ENCODE results near the gene YIF1A. TPM values are rescaled to one million over a fixed set of nuclear protein-coding genes. Genes with fewer than 3 reads are reported as not detected.
"Not testable (repeated sequence)": the region's sequence is repeated elsewhere in the genome, so short reads cannot be mapped to it uniquely, and the experiment has no call there.

Gene YIF1A
- total RNA-seq, 1 donor from 2014 or later = 48.7 TPM

DNA sequence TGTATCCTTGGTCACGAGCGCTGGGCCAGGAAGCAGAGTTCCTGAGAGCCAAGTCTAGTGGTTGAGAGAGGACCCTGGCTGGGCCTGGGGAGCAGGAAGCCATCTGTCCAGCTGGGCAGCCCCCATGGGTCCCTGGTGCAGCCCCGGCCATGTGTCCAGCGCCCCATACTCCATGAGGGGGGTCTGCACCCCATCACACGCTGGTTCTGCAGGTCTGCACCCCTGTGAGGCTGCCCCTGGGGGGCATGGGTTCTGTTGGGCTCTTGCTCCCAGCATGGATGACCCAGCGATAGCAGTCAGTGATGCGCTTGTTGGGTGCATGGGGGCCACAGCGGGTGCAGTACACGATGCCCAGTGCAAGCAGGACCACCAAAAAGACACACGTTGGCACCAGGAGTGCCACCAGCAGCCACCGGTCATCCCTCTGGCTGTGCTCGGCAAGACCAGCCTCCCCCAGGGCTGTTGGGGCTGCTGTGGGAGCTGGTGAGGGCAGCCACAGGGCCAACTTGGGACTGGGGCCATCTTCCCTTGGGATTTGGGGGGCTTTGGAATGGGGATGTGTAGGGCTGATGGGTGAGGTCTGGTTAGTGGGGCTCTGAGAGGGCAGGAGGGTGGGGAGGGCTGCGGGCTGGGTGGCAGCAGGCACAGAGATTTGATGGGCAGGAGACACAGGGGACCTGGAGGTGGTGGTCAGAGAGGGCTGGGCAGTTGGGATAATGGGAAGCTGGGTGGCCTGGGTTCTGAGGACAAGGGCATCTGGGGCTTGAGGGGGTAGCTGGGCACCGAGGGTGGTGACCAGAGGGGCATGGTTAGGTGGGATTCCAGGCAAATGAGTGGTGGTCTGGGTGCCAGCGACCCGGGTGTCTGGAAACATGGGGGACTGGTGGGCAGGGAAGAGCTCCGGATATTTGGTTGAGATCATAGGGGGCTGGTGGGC is 25.9 kb upstream of the YIF1A start:
- intact Hi-C loops (cut with DNase I) = loop anchor here (5.0 kb wide), 1 partner anchor 32 kb away; the partner anchor contains the start of genes B4GAT1 and BRMS1
- DNase-seq (ENCODE audit: missing footprints) = peak; percentile 35
- ATAC-seq = no peak

DNA sequence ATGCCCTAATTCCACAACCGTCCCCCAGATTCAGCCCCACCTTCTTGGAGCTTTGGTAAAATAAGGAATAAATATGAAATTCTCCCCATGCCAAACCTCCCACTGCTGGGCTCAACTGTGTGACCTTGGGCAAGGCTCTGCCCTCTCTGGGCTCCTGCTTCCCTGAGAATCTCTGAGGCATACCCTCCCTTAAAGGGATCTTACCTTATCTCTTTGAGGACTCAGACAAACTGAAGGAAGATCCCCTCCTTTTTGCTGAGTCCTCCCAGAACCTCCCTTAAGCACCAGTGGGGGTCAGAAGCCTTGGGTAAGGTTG is 25.2 kb upstream of the YIF1A start:
- ATAC-seq (no peak), DNase-seq (ENCODE audit: missing footprints) (no peak)
- intact Hi-C loops (cut with DNase I) = loop anchor here (5.0 kb wide), 1 partner anchor 33 kb away; the partner anchor contains the start of genes B4GAT1 and BRMS1

DNA sequence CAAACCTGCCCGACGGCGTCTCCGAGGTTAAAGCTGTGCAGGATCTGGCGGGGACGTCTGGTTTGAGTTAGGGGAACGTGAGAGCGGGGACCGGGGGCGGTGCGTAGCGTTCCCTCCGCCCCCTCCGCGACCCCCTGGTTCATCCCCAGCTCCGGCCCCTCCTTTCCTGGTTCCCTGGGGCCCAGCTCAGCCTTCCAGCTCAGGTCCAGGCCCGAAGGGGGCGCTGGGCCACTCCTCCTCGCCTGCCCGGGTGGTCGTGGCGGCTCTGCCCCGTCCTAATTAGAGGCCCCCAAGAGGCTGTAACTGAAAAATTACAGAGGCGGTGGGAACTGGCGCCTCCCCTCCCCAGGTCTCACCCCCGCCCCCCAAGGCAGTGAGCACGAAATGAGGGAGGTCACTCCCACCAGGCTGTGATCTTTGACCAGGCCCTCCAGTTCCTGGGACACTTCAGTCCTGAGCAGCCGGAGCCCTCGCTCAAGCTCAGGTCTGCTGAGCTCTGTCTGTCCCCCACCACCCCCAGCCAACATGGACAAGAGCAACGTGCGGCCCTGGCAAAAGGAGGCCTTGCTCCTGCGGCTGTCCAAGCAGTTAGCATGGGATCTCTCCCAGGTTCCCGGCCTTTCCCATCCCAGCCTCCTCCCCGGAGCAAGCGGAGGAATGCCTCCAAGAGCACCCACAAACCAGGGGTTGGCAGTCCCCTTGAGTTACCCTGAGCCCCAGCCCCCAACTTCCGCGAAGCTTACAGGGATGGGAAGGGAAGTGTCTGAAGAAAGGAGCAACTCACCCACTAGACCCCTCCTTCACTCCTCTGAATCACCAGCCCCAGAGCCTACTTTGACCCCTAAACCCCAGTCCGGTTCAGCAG is 24.6 kb upstream of the YIF1A start:
- DNase-seq (ENCODE audit: missing footprints) (peak; percentile 76), ATAC-seq (no peak)
- intact Hi-C loops (cut with DNase I) = loop anchor here (5.0 kb wide), 1 partner anchor 34 kb away; the partner anchor contains the start of genes B4GAT1 and BRMS1

- DNase-seq (ENCODE audit: missing footprints) (peak; percentile 100), ATAC-seq (peak; percentile 90)
- intact Hi-C loops (cut with DNase I) = loop anchor here (1.0 to 5.0 kb wide), 3 partner anchors 16 to 77 kb away; partner anchors contain the start of genes B4GAT1 and BRMS1
Measured at GRCh38 chr11:66312549-66313320, 23.8 kb upstream of the YIF1A start.

DNA sequence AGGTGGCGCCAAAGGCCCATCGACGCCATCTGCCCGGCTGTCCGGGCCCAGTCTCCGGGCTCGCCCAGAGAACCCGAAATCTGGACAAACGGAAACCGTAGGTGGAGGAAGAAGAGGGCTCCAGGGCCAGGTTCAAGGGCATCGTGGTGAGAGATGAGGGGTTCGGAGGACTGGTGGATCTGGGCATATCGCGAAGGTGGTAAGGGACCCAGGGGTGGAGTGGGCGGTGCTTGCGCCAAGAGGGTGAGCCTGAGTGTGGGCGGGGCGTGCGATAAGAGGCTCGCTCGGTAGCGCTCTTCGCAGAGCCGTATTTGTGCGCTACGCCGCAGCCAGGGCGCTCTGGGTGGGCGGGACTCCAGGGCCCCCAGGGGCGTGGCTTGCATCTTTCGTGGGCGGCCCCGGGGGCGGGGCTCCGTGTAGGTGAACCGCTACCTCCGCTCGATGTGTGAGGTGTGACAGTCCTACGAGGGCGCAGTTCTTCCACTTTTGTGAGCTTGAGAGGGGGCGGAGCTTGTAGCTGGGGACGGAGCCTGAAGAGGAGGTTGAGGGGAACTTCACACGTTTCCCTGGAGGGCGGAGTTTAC is 23.1 kb upstream of the YIF1A start:
- intact Hi-C loops (cut with DNase I) = loop anchor here (1.0 to 5.0 kb wide), 3 partner anchors 16 to 77 kb away; partner anchors contain the start of genes B4GAT1 and BRMS1
- peak; percentile 80 for ATAC-seq

DNA sequence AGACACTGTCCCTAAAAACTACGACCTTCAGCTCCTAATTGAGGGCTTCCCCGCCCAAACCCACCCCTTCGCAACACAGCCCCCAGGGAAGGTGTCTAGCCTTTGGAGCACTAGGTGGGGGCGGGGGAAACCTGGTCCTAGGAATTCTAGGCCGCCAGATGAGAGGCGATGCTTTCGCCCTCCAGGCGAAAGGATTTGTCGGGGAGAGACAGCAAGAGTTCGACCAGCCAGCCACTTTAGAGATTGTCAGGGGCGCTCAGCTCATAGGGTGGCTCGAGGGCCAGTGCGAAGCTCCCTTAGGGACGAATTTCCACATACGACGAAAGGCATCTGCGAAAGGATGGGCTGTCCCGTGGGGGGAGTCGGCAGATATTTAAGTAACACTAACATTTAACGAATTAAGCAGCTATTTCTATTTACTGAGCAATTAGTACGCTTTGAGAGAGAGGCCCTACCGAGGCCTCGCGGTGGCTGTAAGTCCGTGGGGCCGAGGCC is 22.6 kb upstream of the YIF1A start:
- DNase-seq (ENCODE audit: missing footprints) = no peak
- ATAC-seq = no peak
- intact Hi-C loops (cut with DNase I) = loop anchor here (5.0 kb wide), 1 partner anchor 36 kb away; the partner anchor contains the start of genes B4GAT1 and BRMS1

More for the DNA sequence above, 23.1 kb upstream of the YIF1A start:
- peak; percentile 95 for DNase-seq (ENCODE audit: missing footprints)

GRCh38 chr11:66310803-66311440 is 22.0 kb upstream of the YIF1A start:
- not testable (repeated sequence) for ATAC-seq; DNase-seq (ENCODE audit: missing footprints)
- intact Hi-C loops (cut with DNase I) = loop anchor here (5.0 kb wide), 1 partner anchor 36 kb away; the partner anchor contains the start of genes B4GAT1 and BRMS1

DNA sequence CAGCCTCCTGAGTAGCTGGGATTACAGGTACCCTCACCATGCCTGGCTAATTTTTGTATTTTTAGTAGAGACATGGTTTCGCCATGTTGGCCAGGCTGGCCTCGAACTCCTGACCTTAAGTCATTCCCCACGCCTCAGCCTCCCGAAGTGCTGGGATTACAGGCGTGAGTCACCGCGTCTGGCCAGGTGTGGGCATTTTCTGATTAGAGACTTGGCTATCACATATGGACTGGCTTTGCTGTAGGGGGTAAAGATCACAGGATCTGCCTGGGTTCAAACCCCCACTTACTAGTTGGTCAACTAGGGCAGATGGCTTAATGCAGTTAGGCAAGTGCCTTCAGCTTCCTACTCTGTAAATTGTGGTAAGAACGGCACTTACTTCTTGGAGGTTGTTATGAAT is 21.4 kb upstream of the YIF1A start:
- intact Hi-C loops (cut with DNase I) = loop anchor here (5.0 kb wide), 1 partner anchor 37 kb away; the partner anchor contains the start of genes B4GAT1 and BRMS1
- DNase-seq (ENCODE audit: missing footprints) (no peak), ATAC-seq (no peak)

- intact Hi-C loops (cut with DNase I) = no loop called here
- DNase-seq (ENCODE audit: missing footprints) = no peak
- no peak for ATAC-seq
Measured at GRCh38 chr11:66309475-66309874, 20.5 kb upstream of the YIF1A start.

DNA sequence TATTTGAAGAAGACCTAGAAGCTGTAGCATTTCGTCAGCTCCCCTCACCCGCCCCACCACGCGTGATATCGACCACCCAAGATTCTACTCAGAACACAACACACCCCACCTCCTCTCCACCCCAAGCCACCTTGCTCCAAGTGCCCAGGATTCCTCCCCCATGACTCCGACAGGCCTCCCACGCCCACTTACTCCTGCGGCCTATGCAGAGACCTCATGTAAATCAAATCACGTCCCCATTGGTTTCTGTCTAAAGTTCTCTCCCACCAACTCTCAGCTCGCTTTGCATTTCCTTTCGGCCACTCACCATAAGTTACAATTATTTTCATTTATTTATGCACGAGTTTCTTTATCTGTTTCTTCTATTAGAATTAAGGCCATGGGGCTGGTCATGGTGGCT is 13.7 kb upstream of the YIF1A start:
- ATAC-seq = no peak
- intact Hi-C loops (cut with DNase I) = no loop called here
- no peak for DNase-seq (ENCODE audit: missing footprints)

DNA sequence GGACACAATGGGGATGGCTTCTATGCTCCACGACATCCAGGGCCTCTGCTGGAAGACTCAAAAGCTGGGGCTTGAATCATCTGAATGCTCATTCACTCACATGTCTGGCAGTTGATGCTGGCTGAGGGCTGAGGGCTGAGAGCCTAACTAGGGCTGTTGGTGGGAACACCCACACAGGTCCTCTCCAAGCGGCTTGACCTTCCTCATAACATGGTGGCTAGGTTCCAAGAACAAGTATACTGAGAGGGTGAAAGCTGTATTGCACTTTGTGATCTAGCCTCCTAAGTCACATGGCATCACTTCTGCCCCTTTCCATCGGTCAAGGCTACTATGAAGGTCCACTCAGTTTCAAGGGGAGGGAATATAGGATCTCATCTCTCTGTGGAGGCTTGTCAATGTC is 10.2 kb upstream of the YIF1A start:
- peak; percentile 53 for ATAC-seq
- DNase-seq (ENCODE audit: missing footprints) = peak; percentile 21
- intact Hi-C loops (cut with DNase I) = no loop called here

GRCh38 chr11:66297610-66298009 is 8.7 kb upstream of the YIF1A start:
- DNase-seq (ENCODE audit: missing footprints) (no peak), ATAC-seq (no peak)
- intact Hi-C loops (cut with DNase I) = no loop called here

- ATAC-seq = no peak
- DNase-seq (ENCODE audit: missing footprints) = no peak
- intact Hi-C loops (cut with DNase I) = no loop called here
Measured at GRCh38 chr11:66294626-66295620, 6.0 kb upstream of the YIF1A start.

GRCh38 chr11:66293777-66294625 is 5.1 kb upstream of the YIF1A start:
- intact Hi-C loops (cut with DNase I) = no loop called here
- DNase-seq (ENCODE audit: missing footprints) (no peak), ATAC-seq (no peak)

DNA sequence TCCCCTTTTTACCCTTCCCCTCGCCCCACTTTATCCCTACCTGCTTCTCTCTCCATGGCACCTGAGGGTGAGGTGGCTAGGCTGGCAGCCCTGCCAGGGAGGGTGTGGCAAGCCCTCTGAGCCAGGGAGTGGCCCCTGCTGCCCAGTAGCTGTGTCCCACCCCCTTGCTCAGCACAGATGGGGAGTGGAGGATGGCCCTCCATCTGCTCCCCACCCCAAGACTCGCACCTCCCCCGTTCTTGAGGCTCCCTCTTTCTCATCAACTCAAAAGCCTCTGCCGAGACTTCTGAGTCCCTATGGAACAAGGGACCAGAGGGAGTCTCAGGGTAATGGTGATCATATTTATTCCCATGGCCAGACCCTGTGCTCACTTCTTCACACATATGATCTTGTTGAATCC is 4.4 kb upstream of the YIF1A start:
- intact Hi-C loops (cut with DNase I) = no loop called here
- no peak for DNase-seq (ENCODE audit: missing footprints)
- no peak for ATAC-seq
